GM18909 (cell line): ENCODE data around the gene IRF3.
A peak's percentile ranks its signal among the peaks of the same experiment; 100 is the strongest.
"Not testable (repeated sequence)": the region's sequence is repeated elsewhere in the genome, so short reads cannot be mapped to it uniquely, and the experiment has no call there.

Experiments used
- ATAC-seq: cut with Tn5 transposase; IDR thresholded peaks from one replicate; pipeline ENCODE4 v1.9.1; 2021; ENCODE audit warnings: mild to moderate bottlenecking; ENCODE audit not compliant: unreplicated experiment, poor library complexity

Gene IRF3

DNA sequence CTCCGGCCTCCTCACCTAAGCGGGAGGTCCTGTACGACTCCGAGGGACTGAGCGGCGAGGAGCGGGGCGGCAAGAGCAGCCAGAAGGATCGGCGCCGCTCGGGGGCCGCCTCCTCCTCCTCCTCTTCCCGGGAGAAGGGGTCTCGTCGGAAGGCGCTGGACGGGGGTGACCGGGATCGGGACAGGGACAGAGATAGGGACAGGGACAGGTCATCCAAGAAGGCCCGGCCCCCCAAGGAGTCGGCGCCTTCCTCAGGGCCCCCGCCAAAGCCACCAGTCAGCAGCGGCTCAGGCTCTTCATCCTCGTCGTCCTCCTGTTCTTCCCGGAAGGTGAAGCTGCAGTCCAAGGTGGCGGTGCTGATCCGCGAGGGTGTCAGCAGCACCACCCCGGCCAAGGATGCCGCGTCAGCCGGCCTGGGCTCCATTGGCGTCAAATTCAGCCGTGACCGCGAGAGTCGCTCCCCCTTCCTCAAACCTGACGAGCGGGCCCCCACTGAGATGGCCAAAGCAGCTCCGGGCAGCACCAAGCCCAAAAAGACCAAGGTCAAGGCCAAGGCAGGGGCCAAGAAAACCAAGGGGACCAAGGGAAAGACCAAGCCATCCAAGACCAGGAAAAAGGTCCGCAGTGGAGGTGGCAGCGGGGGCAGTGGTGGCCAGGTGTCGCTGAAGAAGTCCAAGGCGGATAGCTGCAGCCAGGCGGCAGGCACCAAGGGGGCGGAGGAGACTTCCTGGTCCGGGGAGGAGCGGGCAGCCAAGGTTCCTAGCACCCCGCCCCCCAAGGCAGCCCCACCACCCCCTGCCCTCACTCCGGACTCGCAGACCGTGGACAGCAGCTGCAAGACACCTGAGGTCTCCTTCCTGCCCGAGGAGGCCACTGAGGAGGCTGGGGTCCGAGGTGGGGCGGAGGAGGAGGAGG lies 12.8 kb downstream of the IRF3 start:
- no peak for ATAC-seq

DNA sequence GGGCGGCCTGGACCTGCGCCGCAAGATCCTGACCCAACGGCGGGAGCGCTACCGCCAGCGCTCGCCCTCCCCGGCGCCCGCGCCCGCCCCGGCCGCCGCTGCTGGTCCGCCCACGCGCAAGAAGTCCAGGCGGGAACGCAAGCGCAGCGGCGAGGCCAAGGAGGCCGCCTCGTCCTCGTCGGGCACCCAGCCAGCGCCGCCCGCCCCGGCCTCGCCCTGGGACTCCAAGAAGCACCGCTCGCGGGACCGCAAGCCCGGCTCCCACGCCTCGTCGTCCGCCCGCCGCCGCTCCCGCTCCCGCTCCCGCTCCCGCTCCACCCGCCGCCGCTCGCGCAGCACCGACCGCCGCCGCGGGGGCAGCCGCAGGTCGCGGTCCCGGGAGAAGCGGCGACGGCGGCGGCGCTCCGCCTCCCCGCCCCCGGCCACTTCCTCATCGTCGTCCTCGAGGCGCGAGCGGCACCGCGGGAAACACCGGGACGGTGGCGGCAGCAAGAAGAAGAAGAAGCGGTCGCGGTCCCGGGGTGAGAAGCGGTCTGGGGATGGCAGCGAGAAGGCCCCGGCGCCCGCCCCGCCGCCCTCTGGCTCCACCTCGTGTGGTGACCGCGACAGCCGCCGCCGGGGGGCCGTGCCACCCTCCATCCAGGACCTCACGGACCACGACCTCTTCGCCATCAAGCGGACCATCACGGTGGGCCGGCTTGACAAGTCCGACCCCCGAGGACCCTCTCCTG lies 13.7 kb downstream of the IRF3 start:
- no peak for ATAC-seq

GRCh38 chr19:49651029-49651819 lies 14.4 kb downstream of the IRF3 start:
- ATAC-seq: no peak

DNA sequence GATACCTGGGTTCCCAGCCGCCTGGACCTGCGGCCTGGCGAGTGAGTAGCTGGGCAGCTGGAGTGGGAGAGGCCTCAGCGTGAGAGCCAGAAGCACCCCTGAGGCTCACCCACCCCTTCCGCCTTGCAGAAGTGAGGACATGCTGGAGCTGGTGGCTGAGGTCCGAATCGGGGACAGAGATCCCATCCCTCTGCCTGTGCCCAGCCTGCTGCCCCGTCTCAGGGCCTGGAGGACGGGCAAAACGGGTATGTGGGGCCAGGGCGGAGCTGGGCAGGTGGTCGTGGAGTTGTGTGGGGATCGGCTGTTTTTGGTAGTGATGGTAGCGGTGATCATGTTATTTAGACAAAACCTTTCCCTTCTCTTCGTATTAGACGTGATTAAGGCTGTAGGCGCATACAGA lies 19.1 kb downstream of the IRF3 start:
- no peak for ATAC-seq

- no peak for ATAC-seq
Measured at GRCh38 chr19:49645995-49646394, 19.7 kb downstream of the IRF3 start.

- ATAC-seq: no peak
Measured at GRCh38 chr19:49645592-49645991, 20.1 kb downstream of the IRF3 start.

GRCh38 chr19:49643466-49643865 lies 22.2 kb downstream of the IRF3 start:
- no peak for ATAC-seq

DNA sequence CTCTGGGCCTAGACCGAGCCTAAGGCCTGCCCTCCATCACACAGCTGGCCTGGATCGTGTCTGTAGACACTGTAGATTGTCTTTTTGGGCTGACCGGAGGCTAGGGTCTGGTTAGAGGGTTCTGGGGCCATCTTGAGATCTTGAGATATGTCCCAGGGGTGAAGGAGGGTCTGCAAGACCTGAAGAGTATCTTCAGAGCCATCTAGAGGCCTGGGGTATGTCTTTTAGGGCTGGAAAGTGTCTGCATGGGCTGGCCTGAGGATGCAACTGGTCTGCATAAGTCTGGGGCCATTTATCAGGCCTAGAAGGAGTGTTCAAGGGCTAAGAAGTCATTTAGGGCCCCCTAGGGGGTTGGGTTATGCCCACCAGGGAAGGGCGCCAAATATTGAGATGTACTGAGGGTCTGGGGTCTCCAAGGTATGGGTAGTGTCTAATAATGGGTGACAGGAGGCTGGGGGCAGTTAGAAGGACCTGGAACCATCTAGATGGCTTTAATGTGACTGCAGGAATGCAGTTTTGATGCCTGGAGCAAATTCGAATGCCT lies 23.1 kb downstream of the IRF3 start:
- ATAC-seq: no peak

GRCh38 chr19:49641688-49642491 lies 23.8 kb downstream of the IRF3 start, which contains the start of gene SCAF1:
Gene SCAF1, plus strand, starts transcription at chr19:49642209. Its CDS starts 2,818 bp downstream, at chr19:49645027.
- peak; percentile 60 for ATAC-seq

DNA sequence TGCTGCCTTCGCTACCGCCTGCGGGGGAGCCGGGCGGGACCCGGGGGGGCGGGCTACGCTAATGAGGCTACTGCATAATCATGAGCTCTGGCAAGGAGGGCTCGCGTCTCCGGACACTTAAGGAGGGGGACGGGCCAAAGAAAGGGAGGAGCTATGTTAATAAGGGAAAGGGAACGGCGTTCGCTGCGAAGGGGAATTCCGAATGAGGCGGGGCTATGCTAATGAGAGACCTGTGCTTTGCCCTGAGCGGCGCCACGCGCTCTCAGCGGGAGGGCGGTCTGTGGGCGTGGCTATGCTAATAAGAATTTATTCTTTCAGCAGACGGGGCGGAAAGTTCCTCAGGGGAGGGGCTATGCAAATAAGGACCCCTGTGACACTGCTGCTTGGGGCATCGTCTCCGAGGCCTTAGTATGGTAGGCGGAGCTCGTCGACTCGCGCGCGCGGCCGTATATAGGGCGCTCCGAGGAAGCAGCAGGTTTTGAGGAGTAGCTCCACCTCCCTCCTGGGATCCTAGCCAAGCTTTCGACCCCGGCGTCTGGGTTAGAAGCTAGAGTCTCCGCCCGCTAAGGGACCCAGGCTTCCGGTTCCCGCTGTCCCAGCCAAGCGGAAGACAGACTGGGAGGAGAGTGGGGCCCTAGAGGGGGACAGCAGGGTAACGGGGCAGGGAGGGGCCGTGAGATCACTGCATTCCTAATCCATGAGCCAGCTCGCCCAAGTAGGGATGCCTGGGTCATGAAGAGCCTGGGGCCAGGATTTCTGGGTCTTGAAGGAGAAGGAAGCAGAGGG lies 25.4 kb downstream of the IRF3 start, which contains the start of gene RRAS:
Gene RRAS (minus strand): TSS at position 31 of the 786 bp plus-strand sequence. CDS start 45 bp downstream, outside the sequence.
- ATAC-seq: peak; percentile 68

DNA sequence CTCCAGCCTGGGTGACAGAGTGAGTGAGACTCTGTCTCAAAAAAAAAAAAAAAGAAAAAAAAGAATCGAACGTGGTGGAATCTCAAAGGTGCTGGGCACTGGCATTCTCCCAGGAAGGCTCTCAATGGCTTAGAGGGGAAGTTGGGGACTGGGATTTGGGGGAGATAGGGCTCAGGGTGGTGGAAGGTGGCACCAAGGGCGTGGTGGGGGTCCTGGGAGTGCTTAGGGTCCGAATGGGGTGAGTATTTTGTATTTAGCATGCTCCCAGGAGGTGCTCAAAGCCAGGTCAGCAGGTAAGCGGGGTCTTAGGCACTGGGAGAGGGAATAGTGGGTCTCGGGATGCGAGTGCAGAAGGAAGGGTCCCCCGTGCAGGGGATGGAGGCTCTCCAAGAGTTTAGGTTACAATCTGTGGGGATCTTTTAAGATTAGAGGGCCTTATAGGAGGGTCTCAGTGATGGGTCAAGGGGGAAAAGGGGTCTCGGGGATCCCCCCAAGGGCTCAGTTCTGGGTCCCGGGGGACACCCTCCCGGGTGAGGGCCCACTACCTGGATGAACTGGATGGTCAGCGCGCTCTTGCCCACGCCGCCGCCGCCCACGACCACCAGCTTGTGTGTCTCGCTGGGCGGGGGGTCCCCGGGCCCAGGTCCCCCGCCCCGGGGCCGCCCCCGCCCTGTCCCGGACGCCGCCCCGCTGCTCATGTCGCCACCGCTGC lies 26.1 kb downstream of the IRF3 start:
- no peak for ATAC-seq

- no peak for ATAC-seq
Measured at GRCh38 chr19:49637821-49638738, 27.6 kb downstream of the IRF3 start.

GRCh38 chr19:49636233-49636932 lies 29.3 kb downstream of the IRF3 start:
- no peak for ATAC-seq

DNA sequence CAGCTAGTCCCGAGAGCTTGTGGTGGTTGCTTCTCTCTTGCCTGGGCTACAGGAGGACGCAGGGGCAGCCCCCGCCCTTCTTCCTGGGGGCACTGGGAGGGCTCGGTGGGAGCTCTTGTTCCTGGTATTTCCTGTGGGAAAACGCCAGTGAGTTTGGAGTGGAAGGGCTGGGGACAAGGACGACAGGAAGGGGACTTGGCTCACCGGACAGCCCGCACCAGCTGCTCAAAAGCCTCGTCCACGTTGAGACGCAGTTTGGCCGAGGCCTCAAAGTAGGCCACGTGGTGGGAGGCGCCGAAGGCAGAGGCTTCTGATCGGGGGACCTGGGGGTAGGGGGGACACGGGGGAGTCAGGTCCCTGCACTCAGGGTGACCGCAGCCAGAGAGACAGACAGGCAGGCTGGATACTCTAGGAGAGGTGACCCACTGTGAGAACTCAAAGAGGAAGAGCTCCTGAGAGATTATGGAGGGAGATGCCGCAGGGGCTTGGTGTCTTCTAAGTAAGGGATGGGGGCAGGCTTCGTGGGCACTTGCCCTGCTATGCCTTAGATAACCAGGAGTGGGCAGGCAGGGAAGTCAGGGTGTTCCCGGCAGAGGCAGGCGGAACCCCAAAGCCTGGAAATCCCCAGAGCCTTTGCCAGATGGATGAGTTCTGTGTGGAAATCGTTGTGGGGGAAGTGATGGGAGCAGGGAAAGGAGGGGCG lies 30.0 kb downstream of the IRF3 start:
- ATAC-seq: no peak

DNA sequence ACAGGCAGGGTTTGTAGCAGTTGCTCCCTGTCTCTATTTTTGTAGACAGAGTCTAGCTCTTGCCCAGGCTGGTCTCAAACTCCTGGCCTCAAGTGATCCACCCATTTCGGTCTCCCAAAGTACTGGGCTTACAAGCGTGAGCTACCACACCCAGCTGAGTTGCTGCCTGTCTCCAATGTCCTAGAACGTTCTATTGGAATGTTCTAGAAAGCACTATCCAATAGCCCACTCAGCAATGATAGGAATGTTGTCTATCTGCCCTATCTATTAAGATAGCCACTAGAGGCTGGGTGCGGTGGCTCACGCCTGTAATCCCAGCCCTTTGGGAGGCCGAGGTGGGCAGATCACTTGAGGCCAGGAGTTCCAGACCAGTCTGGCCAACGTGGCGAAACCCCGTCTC lies 32.4 kb downstream of the IRF3 start:
- not testable (repeated sequence) for ATAC-seq

- no peak for ATAC-seq
Measured at GRCh38 chr19:49632576-49632975, 33.1 kb downstream of the IRF3 start.
